ENCODE measurements around the gene SCN10A.
A peak's percentile ranks its signal among the peaks of the same experiment; 100 is the strongest.

Gene SCN10A

DNA sequence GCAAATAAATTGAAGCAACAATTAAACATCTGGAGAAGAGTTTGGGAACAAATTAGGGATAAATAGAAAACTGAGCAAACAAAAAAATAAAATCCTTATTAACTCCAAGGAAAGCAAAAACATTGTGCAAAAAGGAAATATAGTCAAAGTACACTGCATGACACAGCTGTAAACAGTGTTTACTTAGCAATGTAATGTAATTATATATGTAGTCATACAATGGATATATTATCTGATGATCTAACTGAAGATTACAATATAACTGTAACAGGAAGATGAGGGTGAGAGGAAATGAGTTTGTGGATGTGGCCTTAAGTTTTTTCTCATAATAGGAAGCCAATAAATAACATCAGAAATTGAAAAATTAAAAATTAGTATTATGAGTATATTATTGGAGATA, 42.5 kb downstream of the SCN10A start:
- DNase-seq (ENCODE audit: low read depth), result no peak

DNA sequence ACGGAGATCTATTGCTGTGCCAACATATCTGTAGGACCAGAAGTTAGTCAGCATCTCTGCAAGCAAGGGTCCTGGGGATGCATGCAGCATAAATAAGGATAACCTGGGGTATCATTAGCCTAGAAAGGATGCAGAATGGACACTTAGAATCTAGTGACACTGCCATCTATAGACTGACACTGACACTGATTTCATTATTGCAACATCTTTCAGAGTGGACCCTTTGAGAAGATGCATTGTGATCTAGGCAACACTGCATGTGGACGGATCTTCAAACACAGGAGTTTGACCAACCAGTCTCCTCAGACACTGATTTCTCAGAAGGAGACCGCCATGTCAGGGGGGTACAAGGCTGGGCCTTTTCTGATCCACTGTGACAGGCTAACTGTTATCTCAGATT, 52.4 kb downstream of the SCN10A start:
- DNase-seq (ENCODE audit: low read depth), result no peak

GRCh38 chr3:38758557-38758956, 57.5 kb downstream of the SCN10A start:
- DNase-seq (ENCODE audit: low read depth), result no peak

DNA sequence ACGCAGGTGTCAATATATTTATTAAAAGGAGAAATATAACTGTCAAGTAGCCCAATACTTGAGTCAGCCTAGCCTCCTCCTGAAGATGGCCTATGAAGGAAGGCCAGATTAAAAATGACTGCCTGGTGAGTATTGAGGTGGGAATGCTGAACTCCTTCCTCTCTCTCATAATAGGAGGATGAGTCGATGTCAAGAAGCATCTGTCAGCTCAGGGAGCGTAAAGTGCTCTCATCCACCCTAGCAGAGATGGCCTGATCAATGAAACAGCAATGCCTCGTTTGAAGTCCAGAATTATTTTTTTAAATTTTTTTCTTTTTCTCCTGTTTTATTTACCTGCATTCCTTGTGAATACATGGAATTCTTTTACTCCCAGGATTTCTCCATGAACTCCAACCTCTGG, 58.3 kb downstream of the SCN10A start:
- DNase-seq (ENCODE audit: low read depth), result no peak

DNA sequence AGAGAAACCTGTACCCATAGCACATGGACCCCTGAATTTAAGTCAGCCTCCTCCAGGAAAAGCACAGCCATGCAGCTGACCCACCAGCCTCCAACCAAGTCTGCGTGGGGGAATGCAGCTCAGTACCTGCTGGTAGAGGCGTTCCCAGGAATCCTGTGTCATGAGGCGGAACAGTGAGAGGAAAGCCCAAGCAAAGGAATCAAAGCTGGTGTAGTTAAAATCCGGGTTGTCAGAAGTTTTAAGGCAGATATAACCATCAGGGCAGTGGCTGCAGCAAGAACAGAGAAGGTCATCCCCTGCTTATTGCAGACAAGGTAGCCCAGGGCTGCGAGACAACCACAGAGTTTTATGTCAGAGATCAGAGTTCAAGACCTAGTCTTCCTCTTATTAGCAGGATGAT, 59.1 kb downstream of the SCN10A start:
- no peak for DNase-seq (ENCODE audit: low read depth)

DNA sequence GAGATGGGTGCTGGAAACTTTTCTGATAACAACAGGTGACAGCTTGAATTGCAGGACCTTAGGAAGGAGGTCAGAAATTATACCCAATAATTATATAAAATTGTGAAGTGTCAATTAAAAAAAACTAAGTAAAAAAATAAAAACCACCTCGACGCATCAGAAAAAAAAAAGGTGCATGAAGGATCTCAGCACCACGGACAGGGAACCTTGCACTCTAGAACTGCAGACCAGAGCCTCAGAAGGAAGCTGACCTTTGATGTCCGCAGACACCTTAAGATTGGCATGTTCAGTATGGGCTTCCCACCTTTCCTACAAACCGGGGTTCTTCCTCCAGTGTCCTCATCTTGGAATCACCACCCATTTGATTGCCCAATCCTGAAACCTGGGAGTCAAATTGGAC, 60.9 kb downstream of the SCN10A start:
- peak; percentile 18 for DNase-seq (ENCODE audit: low read depth)

DNA sequence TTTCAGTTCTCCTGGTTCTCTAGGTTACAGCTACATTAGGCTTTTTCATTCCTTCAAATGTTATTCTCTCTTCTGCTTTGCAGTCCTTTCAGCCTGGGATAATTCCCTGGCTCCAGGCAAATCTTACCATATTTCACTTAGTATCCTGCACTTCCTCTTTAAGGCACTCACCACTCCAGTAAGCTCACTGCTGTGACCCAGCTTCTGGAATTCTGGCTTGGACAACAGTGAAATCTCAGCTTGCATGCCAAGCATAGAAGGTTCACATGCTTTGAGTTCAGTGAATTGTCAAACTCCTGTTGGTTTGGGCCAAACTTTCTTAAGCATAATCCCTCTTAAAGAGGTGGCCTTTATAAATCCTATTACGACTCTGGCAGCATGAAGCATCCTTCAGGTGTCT, 69.4 kb downstream of the SCN10A start:
- DNase-seq (ENCODE audit: low read depth), result no peak

- DNase-seq (ENCODE audit: low read depth), result no peak
Observed at GRCh38 chr3:38743043-38743442, 73.0 kb downstream of the SCN10A start.

DNA sequence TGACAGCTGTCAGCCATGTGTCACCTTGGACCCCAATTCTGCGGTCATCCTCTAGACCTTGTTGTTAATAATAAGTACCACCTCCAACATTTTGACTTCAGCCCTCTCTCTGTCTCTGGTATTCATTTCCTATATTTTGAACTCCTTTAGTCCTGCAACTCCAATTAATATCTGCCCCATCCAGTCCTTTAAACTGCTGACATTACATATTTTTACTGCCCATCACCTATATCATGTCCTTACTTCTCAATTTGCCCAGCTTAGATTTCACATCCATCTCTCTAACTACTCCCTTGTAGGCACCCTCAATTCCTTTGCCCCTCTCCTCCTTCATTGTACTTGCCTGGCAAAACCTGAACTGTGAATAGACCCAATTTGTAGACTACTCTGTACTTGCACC, 73.5 kb downstream of the SCN10A start:
- no peak for DNase-seq (ENCODE audit: low read depth)

DNA sequence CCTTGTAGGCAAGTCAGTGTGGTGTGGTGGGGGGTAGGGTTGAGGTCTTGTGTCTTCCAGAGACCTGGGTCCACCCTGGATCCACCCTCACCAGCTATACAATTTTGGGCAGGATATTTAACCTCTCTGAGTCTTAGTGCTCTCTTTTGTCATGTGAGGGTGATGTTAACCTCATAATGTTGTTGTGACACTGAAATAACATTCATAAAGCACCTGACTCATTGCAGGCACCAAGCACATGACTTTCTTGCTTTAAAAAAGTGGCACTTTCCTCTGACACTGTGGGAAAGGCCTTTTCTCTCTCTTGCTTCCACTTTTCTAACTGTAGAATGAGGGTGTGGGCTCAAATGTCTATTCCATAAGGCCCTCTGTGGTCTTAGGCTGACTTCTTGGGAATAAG, 75.5 kb downstream of the SCN10A start:
- no peak for DNase-seq (ENCODE audit: low read depth)

DNA sequence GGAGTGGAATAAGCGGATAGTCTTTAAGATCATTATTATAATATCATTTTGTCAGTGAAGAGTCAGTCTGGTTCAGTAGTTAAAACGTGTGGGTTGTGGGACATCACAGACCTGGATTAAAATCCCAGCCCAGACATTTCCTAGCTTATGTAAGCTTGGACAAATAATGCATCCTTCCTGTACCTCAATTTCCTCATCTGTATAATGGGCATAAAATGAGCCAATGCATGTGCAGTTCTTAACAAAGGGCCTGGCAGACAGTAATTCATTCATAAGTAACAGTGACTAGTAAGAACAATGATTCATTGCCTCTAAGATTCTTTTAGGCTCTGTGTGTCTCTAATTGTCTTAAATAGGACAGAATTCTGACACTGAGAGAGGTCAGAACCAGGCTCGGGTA, 76.1 kb downstream of the SCN10A start:
- no peak for DNase-seq (ENCODE audit: low read depth)

- peak; percentile 9 for DNase-seq (ENCODE audit: low read depth)
Observed at GRCh38 chr3:38739396-38739689, 76.7 kb downstream of the SCN10A start.

DNA sequence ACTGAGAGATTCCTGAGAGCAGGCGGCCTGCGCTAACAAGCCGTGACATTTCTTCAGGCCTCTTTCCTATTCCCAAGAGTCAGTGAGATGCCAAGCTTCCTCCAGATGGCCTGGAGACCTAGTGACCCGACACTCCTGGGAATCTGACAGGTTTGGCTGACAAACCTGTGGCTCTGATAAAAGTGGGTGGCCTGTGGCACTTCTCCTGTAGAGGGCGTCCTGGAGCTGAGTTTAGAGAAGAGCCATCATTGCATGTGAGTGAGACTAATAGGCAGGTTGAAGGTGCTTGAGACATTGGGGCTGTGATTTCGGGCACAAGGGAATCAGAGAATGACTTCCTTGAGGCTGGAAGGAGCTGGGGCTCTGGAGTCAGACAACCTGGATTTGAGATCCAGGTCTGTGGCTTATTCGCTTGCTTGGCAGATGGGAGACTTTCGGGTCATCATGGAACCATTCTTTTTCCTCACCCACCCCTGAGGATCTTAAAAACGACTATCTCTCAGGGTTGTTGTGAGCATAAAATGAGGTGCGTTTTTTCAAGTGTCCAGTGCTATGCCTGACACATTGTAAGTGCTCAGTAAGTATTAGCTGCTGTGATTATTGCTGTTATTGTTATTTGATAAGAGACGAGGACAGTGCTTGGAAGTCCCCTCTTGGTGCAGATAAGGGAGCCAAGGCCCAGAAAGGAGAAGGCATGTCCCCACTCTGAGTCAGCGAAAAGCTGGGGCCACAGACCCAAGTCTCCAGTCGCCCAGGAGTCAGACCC, 77.2 kb downstream of the SCN10A start:
- peak; percentile 40 for DNase-seq (ENCODE audit: low read depth)

DNA sequence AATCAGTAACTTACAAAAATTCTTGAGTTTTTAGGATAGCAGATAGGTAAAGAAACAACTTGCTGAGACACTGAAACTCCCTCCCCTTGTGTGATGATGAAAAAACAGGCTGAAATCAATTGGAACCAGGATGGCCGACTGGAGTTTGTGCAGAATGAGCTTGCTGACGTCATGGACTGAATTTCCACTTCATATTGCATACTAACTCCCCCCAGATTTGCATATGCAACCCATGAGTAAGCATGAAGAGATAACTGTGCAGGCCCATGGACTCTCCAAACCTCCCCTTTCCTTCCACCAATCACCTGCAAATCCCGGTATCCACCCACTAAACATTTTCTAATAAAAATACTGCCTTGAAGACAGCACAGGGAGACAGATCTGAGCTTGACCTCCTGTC, 84.5 kb downstream of the SCN10A start:
- peak; percentile 36 for DNase-seq (ENCODE audit: low read depth)

DNA sequence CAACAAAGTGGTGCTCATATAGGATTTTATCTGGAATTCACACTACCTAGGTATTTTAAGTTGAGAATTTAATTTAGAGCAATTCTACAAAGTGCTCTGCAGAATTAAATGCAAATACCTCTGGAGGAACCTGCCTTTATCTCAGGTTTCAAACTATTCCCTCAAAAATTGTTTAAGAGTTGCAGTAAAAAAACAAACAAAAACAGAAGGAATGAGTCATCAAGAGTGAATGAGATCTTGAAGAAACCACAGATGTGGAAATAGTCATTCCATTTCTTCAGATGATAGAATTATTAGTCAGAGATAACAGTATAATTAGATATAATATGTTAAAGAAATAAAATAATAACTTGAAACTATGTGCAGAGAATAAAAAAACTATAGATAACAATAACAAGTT, 85.7 kb downstream of the SCN10A start:
- DNase-seq (ENCODE audit: low read depth), result peak; percentile 85

- no peak for DNase-seq (ENCODE audit: low read depth)
Observed at GRCh38 chr3:38728008-38728407, 88.0 kb downstream of the SCN10A start.

DNA sequence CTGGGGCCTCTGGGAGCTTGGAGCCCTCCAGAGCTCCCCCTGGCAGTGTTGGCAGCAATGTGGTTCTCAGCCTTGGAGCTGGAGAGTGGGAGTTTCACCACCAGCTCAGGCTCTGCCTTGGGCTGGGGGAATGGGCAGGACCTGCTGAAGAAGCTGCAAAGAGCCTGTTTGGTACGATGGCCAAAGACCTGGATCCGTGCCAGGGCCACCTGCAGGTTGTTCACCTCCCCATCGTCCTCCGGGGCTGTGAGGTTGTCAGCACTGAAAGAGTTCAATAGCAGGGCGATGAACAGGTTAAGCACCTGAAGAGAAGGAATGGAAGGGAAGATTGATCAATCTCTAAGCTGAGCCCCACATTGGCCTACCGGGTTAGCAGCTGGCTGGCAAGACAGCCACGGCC, 89.3 kb downstream of the SCN10A start:
- DNase-seq (ENCODE audit: low read depth), result no peak

DNA sequence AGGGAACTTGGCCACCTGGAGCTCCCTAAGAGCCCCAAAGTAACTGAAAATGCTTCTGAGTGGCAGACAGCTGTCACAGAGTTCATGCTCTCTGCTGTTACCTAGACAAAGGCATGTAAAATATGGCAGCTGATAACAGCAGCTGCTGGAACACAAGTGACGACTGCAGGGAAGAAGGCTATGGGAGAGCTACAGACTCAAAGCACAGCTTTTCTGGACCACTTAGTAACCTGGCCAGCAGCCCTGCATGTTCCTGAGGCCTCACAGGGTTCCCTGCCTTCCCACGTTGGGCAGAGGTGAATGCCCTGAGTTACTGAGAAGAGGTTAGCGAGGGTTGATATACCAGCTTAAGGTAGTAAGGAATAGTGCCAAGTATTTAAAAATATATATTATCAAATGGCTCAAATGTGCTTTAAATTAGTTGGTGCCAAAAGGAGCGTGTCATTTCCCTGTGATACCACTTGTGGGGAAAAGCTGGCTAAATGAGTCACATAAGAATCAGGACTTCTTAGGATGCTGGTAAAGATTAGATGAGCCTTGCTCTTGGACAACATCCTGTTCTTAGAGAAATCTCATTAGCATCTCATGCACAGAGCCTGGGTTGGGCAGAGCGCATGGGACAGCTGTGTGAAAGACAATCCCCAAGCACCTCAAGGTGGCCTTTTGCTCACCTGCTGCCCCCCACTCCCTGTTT, 90.1 kb downstream of the SCN10A start:
- peak; percentile 40 for DNase-seq (ENCODE audit: low read depth)

GRCh38 chr3:38724392-38724736, 91.7 kb downstream of the SCN10A start:
- no peak for DNase-seq (ENCODE audit: low read depth)

DNA sequence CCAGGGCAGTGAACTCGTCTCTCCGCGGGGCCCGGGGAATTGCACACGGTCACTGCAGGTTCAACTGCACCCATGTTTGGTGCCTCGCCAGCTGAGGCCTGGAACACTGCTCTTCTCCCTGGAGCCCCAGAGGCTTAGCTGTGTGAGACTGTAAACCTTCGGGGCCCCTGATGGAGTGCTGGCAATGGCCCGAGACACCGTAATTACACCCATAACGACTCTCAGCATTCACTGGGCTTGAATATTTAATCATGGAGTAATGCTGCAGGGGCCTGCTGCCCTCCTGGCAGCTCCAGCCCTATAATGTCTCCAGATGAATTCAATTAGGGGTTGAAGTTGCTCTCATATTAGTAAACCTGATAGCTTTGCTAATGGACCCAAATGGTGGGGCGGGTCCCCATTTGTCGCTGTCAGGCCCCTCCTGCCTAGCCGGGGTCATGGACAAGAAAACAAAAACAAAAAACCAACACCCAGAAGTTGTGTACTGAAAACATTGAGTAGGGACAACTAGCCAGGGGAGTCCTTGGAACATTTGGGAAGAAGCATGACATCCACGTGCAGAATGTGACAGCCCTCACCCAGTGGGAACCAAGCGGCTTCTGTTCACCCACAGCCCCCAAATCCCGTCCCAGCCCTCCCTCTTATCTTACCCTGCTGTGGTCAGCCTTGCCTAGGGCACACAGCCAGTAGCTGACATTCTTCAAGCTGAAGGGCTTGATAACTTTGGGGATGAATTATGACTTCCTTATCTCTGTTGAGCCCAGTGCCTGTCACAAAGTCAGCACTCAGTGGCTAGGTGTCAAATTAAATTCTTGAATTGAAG, 92.2 kb downstream of the SCN10A start:
- DNase-seq (ENCODE audit: low read depth), result peak; percentile 15

DNA sequence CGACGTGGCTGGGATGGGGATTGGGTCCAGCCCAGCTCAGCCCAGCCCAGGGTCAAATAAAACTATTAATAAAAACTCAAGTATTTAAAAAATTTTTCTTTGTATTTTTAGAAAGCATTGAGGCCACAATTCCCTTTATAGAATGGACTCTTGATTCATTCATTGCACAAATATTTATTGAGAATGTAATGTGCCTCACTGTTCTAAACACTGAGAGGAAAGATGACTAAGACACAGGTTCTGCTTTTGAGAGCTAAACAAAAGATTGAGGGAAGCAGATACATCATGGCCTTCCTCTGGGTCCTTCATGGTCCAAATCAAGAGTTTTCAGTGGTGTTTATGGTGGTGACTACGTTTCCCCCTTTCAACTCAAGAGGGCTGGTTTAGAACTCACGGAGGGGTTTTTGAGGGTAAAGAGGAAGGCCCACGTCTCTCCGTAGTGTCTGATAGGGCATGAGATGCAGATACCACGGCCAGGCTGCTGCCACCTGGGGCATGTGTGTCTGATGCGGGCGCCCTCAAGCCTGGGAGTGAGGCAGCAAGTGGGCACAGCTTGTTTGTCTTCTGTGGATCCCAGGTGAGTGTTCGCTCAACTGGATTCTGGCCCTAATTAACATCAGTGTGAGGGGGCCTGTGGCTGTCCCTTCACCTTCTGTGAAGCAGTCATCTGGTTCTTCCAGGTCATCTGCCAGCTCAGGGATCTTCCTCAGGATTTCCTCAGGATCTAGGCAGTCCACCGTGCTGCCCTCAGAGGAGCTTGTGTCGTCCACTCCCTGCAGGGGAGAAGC, 93.0 kb downstream of the SCN10A start:
- DNase-seq (ENCODE audit: low read depth), result peak; percentile 75

DNA sequence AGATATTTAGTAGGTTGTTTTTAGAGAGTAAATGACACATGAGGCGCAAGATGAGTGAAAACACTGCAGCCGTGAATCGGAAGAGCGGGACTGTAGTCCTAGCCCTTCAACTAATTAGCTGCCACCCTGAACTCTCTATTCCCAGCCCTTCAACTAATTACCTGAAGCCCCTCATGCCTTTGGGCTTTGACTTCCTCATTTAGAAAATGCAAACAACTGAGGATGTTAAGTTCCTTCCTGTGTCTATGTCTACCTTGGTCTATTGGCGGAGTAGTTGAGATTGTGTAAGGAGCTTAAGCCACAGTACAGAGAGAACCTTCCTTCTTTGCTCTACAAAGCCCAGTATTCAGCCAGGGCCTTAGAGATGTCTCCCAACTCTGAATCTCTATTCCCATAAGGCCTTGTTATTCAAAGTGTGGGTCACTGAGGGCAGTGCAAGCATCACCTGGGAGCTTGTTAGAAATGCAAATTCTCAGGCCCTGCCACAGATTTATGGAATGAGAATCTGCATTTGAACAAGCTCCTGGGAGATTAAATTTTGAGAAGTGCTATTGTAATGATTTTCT, 94.7 kb downstream of the SCN10A start:
- DNase-seq (ENCODE audit: low read depth), result no peak
